ENCODE results near the gene FRMD7.
"Not testable (repeated sequence)": the region's sequence is repeated elsewhere in the genome, so short reads cannot be mapped to it uniquely, and the experiment has no call there.

The FRMD7 gene

DNA sequence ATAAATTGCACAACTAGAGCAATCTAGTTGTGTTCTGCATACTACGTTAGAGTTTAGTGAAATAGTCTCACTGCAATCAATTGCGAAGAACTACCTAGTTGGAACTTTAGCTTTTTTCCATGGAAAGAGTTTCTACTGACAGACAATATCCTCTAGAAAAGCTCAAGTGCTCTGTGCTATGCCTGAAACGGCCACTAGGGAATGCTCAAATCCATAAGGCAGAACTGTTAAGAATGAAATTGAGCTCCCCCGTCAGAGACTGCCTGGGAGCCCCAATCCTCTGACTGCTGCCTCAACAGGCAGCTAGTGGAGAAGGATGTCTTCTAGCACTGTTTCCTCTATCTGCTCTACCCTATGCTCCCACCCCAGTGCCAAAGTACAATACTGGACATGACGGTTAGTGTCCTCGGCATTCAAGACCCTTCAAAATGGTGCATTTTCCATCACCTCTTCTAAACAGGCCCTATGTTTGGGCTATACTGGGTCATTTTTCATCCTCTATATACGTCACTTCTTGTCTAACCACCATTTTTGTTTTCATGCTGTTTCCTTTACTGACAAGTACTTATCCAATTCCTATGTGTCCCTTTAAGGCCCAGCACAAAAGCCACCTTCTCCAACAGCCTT is 35.3 kb downstream of the FRMD7 start:
- no peak for DNase-seq (ENCODE audit: low read depth)

DNA sequence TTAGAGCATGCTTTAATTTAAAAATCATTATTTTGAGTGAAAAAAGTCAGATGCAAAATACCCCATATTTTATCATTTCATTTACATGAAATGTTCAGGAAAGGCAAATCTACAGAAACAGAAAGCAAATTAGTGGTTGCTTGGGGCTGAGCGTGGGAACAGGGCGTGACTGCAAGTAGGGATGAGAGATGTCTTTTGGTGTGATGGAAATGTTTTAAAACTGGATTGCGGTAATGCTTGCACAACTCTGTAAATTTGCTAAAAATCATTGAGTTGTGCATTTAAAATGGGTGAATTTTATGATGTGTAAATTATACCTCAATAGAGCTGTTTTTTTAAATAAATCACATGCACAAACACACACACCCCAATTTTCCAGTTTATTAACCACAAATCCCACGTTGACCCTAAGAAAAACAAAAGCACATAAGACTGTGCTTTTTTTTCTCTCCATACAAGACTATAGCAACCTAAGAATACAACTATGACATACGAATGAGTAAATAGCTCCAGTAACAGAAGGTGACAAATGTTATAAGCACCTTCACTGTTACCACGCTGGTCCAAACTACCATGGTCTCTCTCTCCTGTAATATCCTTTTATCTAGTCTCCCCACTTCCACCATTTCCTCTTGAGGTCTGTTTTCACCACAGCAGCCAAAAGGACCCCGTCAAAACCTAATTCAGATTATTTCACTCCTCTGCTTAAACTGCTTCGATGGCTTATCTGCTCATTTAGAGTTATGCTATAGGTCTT is 37.2 kb downstream of the FRMD7 start:
- no peak for DNase-seq (ENCODE audit: low read depth)

DNA sequence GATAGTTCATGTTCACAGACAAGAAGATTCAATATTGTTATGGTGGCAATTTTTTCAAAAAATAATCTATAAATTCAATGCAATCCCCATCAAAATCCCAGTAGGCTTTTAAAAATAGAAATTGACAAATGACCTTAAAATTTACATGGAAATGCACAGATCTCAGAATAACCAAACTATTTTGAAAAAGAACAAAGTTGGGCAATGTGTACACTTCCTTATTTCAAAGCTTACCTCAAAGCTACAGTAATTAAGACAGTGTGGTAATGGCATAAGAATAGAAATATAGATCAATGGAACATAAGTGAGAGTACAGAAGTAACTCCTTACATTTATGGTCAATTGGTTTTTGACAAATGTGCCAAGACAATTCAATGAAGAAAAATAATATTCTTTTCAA is 39.0 kb downstream of the FRMD7 start:
- DNase-seq (ENCODE audit: low read depth), result no peak

DNA sequence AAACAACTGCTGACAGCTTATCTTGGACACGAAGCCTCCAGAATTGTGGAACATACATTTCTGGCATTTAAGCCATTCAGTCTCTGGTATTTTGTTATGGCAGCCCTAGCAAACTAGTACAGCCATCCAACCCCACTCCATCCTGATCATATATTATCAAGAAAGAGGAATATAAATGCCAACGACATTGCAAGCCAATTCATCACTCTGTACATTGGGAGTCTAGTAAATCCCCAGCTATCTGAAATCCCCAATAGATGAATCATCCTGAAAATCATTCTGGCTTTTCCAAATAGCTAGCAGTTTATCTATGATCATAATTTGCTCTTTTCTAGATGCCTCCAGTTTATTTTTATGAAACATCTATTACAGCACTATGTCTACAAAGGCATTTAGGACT is 41.1 kb downstream of the FRMD7 start:
- DNase-seq (ENCODE audit: low read depth), result no peak

GRCh38 chrX:132085786-132086185 is 42.0 kb downstream of the FRMD7 start:
- DNase-seq (ENCODE audit: low read depth), result no peak

DNA sequence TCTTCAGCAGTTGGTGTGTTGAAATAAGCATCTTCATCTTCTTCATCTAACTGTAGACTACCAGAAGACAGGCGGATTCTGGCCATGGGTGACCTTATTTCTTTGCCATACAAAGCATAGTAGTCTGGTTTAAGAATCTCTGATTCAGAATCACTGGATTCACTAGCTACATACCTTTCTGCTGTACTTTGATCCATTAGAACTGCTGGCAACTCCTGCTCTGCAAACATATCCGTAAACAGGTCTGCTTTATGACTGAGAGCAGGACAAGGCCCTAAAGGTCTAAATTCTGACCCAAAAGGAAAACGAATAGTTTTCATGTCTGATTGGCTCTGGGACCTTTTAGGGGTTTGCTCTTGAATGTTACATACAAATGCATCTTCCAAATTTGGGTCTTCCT is 49.9 kb downstream of the FRMD7 start:
- no peak for DNase-seq (ENCODE audit: low read depth)

- no peak for DNase-seq (ENCODE audit: low read depth)
These were observed 50.4 kb downstream of the FRMD7 start for GRCh38 chrX:132077414-132077813.

GRCh38 chrX:132071254-132071653 is 56.6 kb downstream of the FRMD7 start:
- DNase-seq (ENCODE audit: low read depth), result no peak

DNA sequence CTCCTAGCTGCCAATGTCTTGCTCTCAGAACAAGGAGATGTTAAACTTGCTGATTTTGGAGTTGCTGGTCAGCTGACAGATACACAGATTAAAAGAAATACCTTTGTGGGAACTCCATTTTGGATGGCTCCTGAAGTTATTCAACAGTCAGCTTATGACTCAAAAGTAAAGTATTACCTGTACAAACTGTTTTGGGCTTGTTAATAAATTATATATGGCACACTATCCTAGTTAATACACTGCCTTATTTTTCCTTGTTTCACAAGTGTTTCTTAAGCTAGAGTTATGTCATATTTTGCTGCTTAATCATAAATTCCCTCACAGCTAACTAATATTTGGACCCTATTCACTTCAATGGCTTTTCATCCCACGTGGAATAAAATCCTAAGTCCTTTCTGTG is 59.4 kb downstream of the FRMD7 start:
- DNase-seq (ENCODE audit: low read depth), result no peak

DNA sequence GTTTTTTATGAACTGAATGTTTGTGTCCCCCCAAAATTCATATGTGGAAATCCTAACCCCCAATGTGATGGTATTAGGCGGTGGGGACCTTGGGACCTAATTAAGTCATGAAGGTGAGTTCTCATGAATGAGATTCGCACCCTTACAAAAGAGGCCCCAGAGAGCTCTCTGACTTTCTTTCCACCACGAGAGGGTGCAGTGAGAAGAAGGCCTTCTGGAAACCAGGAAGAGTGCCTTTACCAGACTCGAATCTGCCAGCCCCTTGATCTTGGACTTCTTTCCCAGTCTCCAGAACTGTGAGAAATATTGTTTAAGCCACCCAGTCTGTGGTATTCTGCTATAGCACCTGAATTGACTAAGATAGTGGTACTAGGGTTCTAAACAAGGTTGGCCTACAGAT is 64.0 kb downstream of the FRMD7 start:
- no peak for DNase-seq (ENCODE audit: low read depth)

GRCh38 chrX:132063334-132063733 is 64.5 kb downstream of the FRMD7 start:
- DNase-seq (ENCODE audit: low read depth), result no peak

GRCh38 chrX:132059973-132060540 is 67.8 kb downstream of the FRMD7 start:
- DNase-seq (ENCODE audit: low read depth), result no peak

- no peak for DNase-seq (ENCODE audit: low read depth)
These were observed 68.8 kb downstream of the FRMD7 start for GRCh38 chrX:132058975-132059374.

GRCh38 chrX:132058050-132058449 is 69.8 kb downstream of the FRMD7 start:
- no peak for DNase-seq (ENCODE audit: low read depth)

- DNase-seq (ENCODE audit: low read depth), result not testable (repeated sequence)
These were observed 76.0 kb downstream of the FRMD7 start for GRCh38 chrX:132051778-132052177.

DNA sequence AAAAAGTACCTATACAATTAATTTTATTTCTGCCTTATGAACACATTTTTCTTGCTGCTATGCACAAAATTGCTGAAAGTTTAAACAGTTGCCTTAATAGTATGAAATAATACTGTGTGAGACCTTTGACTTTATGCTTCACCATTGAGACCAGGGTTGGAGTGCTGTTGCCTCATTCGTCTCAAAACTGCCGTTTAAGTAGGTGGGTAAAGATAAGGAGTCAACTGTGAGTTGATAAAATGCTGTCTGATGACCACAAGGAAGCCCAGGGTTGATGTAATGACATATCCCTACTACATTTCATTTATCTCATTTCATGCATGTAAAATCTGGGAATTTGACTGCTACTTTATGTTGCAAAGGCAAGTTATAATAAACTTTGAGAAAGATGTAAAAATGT is 81.3 kb downstream of the FRMD7 start:
- DNase-seq (ENCODE audit: low read depth), result no peak

- DNase-seq (ENCODE audit: low read depth), result no peak
These were observed 82.4 kb downstream of the FRMD7 start for GRCh38 chrX:132045456-132045855.

- DNase-seq (ENCODE audit: low read depth), result no peak
These were observed 82.9 kb downstream of the FRMD7 start for GRCh38 chrX:132044953-132045352.

DNA sequence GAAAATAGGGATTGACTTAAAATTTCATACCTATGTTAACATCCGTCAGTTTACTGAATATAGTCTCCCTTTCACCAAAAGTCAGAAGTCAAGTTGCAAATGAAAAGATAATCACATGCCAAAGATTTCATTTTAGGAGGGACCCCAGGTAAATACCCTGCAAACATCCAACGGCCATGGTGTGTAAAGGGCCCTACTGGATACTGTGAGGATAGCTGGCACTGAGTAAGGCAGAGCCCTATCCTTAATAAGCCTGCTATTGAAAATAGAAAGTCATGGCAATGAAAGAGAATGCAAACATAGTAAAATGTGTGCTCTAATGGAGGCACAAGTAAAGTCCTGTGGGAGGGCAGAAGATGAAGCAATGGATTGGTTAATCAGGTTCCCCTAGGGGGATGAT is 83.8 kb downstream of the FRMD7 start:
- no peak for DNase-seq (ENCODE audit: low read depth)

DNA sequence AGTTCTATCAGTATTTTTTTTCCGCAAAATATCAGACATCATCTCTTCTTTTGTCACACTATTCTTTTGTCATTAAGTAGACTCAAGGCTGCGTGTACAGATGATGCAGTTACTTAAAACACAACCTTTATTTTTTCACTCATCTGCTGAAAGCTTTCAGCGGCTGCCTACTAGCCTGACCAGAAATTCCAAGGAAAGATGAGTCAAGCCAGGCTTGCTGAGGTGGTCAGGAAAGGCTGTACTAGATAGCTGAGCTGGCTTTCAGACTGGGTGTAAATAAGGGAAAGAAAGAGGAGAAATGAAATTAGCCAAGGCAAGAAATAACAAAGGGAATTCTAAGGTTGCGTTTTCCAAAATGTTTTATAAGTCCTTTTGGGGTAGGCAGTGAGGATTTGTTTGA is 86.8 kb downstream of the FRMD7 start:
- DNase-seq (ENCODE audit: low read depth), result no peak

GRCh38 chrX:132040066-132040465 is 87.8 kb downstream of the FRMD7 start:
- DNase-seq (ENCODE audit: low read depth), result no peak

GRCh38 chrX:132037479-132037993 is 90.3 kb downstream of the FRMD7 start:
- no peak for DNase-seq (ENCODE audit: low read depth)

DNA sequence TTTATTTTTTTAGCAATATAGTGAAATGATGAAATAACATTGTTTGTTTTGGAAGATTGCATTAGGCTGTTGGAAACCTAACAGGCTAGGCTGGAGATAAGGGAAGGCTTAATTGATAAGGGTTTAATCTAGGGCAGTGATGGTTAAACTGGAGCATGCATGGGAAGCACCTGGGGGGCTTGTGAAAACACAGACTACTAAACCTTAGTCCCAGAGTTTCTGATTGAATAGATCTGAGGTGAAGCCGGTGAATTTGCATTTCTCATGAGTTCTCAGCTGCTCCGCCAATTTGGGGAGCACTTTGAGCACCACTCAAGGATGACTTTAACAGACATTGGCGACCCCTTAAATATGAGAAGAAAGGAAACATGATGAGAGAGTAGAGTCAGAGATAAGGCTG is 93.2 kb downstream of the FRMD7 start:
- no peak for DNase-seq (ENCODE audit: low read depth)

Measured in CMK (cell line).